ENCODE data around the gene BCAN. TPM values are rescaled to one million over a fixed set of nuclear protein-coding genes. Genes with fewer than 3 reads are reported as not detected.

BCAN gene
- total RNA-seq, 2 experiments from 2014 or later = not detected

DNA sequence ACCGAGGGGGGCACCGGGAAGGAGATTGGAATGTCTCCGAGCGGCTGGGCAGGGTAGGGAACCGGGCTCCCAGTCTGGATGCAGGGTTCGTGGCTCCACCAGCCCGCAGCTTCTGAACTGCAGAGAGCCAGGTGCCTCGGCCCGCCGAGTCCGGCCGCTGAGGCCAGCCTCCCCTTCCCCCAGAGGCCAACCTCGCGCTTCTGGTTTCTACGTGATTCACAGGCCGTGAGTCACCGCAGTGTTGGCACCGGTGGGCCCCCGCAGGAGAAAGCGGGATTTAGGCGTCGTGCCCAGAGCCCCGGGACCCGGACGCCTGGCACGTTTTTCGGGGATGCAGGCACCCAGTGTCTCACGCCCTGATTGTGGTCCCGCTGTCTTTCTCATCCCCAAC, 63.0 kb downstream of the BCAN start:
- Mint-ChIP-seq H3K36me3 (ENCODE audit: low read depth) (no peaks in the 10 kb centered on the region), H3K4me3 (peak overlapping the region; percentile 97), H3K4me1 (ENCODE audit: low read depth) (peaks cover 32% of the 10 kb centered on the region), H3K9me3 (no peaks in the 10 kb centered on the region), H3K27me3 (peaks cover 51% of the 10 kb centered on the region), H3K27ac (no peak overlapping the region)
- H3K27ac ChIP-seq (ENCODE audit: low read depth in 1 of 2, low read length in 2 of 2) = no peak overlapping the region
- TF ChIP-seq CTCF (IDR thresholded peaks at IDR 0.05) = no peak
- peaks cover 35% of the 10 kb centered on the region for H3K4me1 ChIP-seq (ENCODE audit: insufficient read depth, low read length)
- ATAC-seq (ENCODE audit: poor library complexity) = no peak
- H3K4me3 ChIP-seq (ENCODE audit: low read length) = peak overlapping the region; percentile 77
- ChIA-PET CTCF (interaction anchor here (1.9 to 4.6 kb wide), 3 partner anchors 15 to 22 kb away, joined by 6 to 51 read pairs (median 43); partner anchors contain the start of genes ISG20L2 and METTL25B), POLR2A (interaction anchor here (1.3 to 2.7 kb wide), 5 partner anchors 15 to 36 kb away, joined by 3 to 25 read pairs (median 14); partner anchors contain the start of genes ISG20L2, METTL25B and MRPL24)
- no peaks in the 10 kb centered on the region for H3K36me3 ChIP-seq (ENCODE audit: insufficient read depth, low read length)
- intact Hi-C loops (cut with DNase I, micrococcal nuclease) = no loop called here
- peaks cover 23 to 24% of the 10 kb centered on the region in 2 experiments for H3K27me3 ChIP-seq (ENCODE audit: control insufficient read depth in 1 of 2, insufficient read depth in 2 of 2, low read length in 2 of 2)
- H3K9me3 ChIP-seq (ENCODE audit: control insufficient read depth in 1 of 2, insufficient read depth in 1 of 2, low read length in 2 of 2) = no peaks in the 10 kb centered on the region
- DNase-seq = peak in 5 of 14 experiments; percentile 15 to 55 (median 45)

DNA sequence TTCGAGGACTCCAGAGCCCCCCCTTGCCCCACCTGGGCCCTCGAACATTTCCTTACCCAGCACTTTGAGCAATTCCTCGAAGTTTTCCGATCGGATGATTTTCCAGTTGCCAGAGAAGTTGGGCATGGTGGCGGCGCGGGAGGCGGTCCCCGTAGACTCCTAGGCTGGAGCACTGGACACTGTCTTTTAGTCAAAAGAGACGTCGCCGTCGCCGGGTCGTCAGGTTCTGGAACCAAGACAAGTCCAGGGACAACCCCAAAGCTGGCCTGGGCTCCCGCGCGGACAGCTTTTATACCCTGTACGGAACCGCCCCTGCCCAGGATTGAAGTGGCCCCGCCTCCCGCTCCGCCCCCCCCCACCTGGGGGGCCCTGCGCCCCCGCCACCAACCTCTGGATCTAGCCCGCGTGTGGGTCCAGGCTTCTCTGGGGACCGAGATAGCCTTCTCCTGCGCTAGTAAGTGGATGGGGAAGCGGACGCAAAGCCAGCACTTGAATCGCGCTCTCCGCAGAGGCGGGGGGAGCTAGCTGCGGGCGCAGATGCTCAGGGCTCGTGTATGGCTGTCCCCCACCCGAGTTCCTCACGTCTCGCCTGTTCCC, 63.5 kb downstream of the BCAN start, which contains the start of gene CRABP2:
Gene CRABP2 (minus strand): TSS at position 263 of the 597 bp plus-strand sequence. CDS start 137 bp downstream, at position 126.
- H3K27me3 Mint-ChIP-seq = peaks cover 46% of the 10 kb centered on the region
- POLR2A ChIA-PET = interaction anchor here (1.3 to 2.7 kb wide), 12 partner anchors 10 to 204 kb away, joined by 3 to 25 read pairs (median 8); partner anchors contain the start of genes HDGF, ISG20L2, MEF2D and METTL25B
- H3K4me3 Mint-ChIP-seq = peak within 1 kb of the TSS; percentile 97
- intact Hi-C loops (cut with DNase I, micrococcal nuclease) = no loop called here
- peak within 1 kb of the TSS; percentile 77 for H3K27ac Mint-ChIP-seq
- Histone ChIP-seq H3K27me3 (ENCODE audit: control insufficient read depth in 1 of 2, insufficient read depth in 2 of 2, low read length in 2 of 2) (peaks cover 23 to 24% of the 10 kb centered on the region in 2 experiments), H3K9me3 (ENCODE audit: control insufficient read depth in 1 of 2, insufficient read depth in 1 of 2, low read length in 2 of 2) (no peaks in the 10 kb centered on the region), H3K4me3 (ENCODE audit: low read length) (peak within 1 kb of the TSS; percentile 77), H3K27ac (ENCODE audit: low read depth in 1 of 2, low read length in 2 of 2) (peak within 1 kb of the TSS; percentile 53 to 66), H3K36me3 (ENCODE audit: insufficient read depth, low read length) (no peaks in the 10 kb centered on the region), H3K4me1 (ENCODE audit: insufficient read depth, low read length) (peaks cover 35% of the 10 kb centered on the region)
- DNase-seq (peak in 7 of 14 experiments; percentile 16 to 70 (median 28)), ATAC-seq (ENCODE audit: poor library complexity) (peak; percentile 46)
- TF ChIP-seq CTCF (IDR thresholded peaks at IDR 0.05) = no peak
- CTCF ChIA-PET = interaction anchor here (0.6 to 4.6 kb wide), 12 partner anchors 10 to 1688 kb away, joined by 3 to 51 read pairs (median 4); partner anchors contain the start of genes ISG20L2 and METTL25B
- H3K36me3 Mint-ChIP-seq (ENCODE audit: low read depth) = no peaks in the 10 kb centered on the region
- peaks cover 32% of the 10 kb centered on the region for H3K4me1 Mint-ChIP-seq (ENCODE audit: low read depth)
- no peaks in the 10 kb centered on the region for H3K9me3 Mint-ChIP-seq

DNA sequence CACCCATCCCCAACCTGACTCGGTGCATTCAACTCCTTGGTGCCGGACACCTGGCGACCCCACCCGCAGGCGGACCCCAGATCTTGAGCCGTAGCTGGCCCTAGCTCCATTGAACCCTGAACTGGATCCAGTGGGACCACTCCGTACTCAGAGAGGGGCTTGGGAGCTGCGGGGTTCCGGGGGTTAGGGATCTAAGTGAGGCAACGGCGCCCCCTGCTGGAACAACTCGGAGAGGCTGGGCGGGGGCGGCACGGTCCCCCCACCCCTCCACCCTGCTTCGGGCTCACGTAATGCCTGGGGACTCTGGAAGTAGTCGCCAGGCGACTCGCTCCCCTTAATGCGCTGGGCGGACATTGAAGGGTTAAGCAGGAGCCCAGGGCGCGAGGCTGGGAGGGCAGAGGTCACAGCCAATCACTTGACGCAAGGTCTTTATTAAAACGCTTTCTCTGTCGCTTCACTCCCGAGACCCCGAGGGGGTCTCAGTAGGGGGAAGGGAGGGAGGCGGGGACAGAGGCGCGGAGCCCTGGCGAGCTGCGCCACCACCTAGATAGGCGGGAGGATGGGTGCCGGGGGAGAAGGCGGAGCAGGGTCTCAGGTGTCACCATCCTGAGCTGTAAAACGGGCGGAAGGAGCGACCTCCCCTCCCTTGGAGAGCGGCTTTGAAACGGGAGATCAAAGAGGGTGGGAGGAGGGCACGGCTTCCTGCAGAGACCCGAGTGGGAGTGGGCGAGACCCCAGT, 64.2 kb downstream of the BCAN start:
- H3K27ac Mint-ChIP-seq = peak overlapping the region; percentile 77
- H3K4me3 ChIP-seq (ENCODE audit: low read length) = peak overlapping the region; percentile 77
- peak; percentile 91 for TF ChIP-seq CTCF (IDR thresholded peaks at IDR 0.05)
- peaks cover 39% of the 10 kb centered on the region for H3K27me3 Mint-ChIP-seq
- intact Hi-C loops (cut with DNase I, micrococcal nuclease) = loop anchor here (1.0 to 2.0 kb wide), 3 partner anchors 17 to 19 kb away; no protein-coding TSS in a partner anchor
- H3K4me1 Mint-ChIP-seq (ENCODE audit: low read depth) = peaks cover 32% of the 10 kb centered on the region
- H3K27ac ChIP-seq (ENCODE audit: low read depth in 1 of 2, low read length in 2 of 2) = peak overlapping the region; percentile 53 to 66
- H3K27me3 ChIP-seq (ENCODE audit: control insufficient read depth in 1 of 2, insufficient read depth in 2 of 2, low read length in 2 of 2) = peaks cover 22 to 24% of the 10 kb centered on the region in 2 experiments
- peaks cover 35% of the 10 kb centered on the region for H3K4me1 ChIP-seq (ENCODE audit: insufficient read depth, low read length)
- peak overlapping the region; percentile 97 for H3K4me3 Mint-ChIP-seq
- H3K9me3 ChIP-seq (ENCODE audit: control insufficient read depth in 1 of 2, insufficient read depth in 1 of 2, low read length in 2 of 2) = no peaks in the 10 kb centered on the region
- no peaks in the 10 kb centered on the region for H3K36me3 Mint-ChIP-seq (ENCODE audit: low read depth)
- CTCF ChIA-PET = interaction anchor here (0.6 to 4.6 kb wide), 14 partner anchors 9 to 1688 kb away, joined by 3 to 51 read pairs (median 4); partner anchors contain the start of genes ISG20L2 and METTL25B
- no peaks in the 10 kb centered on the region for H3K9me3 Mint-ChIP-seq
- ATAC-seq (ENCODE audit: poor library complexity) (peak; percentile 75), DNase-seq (peak; percentile 60 to 86 (median 68))
- H3K36me3 ChIP-seq (ENCODE audit: insufficient read depth, low read length) = no peaks in the 10 kb centered on the region
- POLR2A ChIA-PET = interaction anchor here (1.0 to 2.7 kb wide), 13 partner anchors 9 to 205 kb away, joined by 3 to 25 read pairs (median 8); partner anchors contain the start of genes HDGF, ISG20L2, MEF2D and METTL25B
